GM13977 (cell line): Measurements from ENCODE around the gene GIMAP4.

Experiments
- DNase-seq: peaks from one replicate; pipeline ENCODE4 v3.0.0; 2012; ENCODE audit warnings: low spot score
- CTCF ChIP-seq: IDR thresholded peaks from 2 replicates; pipeline ENCODE4 v1.5.1; 2012; ENCODE audit warnings: mild to moderate bottlenecking, control low read depth; ENCODE audit not compliant: insufficient read depth; ENCODE audit errors: extremely low read depth, missing control alignments
- in situ Hi-C: fragments of 300-500 bp; cut with MboI; formaldehyde crosslinking; loops from one replicate; pipeline ENCODE4 v1.12.0; 2022; ENCODE audit warnings: low sequenced_read_pairs, low pct_unique_long_range_greater_than_20kb, mixed read lengths, inconsistent platforms; ENCODE audit not compliant: unreplicated experiment

GIMAP4 gene

GRCh38 chr7:150565239-150565638 lies 2.0 kb upstream of the GIMAP4 start:
- TF ChIP-seq CTCF, result no peak
- in situ Hi-C loops, result no loop called here
- DNase-seq, result no peak

GRCh38 chr7:150566123-150566522 lies 1.1 kb upstream of the GIMAP4 start:
- in situ Hi-C loops, result no loop called here
- DNase-seq, result no peak
- no peak for TF ChIP-seq CTCF

GRCh38 chr7:150566572-150566971 lies 618 bp upstream of the GIMAP4 start:
- in situ Hi-C loops, result no loop called here
- TF ChIP-seq CTCF, result no peak
- no peak for DNase-seq

GRCh38 chr7:150567871-150568301 lies 696 bp downstream of the GIMAP4 start:
- no peak for TF ChIP-seq CTCF
- in situ Hi-C loops, result no loop called here
- DNase-seq, result no peak

- DNase-seq, result no peak
- in situ Hi-C loops, result no loop called here
- no peak for TF ChIP-seq CTCF
Measured at GRCh38 chr7:150568714-150569113, 1.5 kb downstream of the GIMAP4 start.

- DNase-seq, result no peak
- TF ChIP-seq CTCF, result no peak
Measured at GRCh38 chr7:150569245-150569955, 2.2 kb downstream of the GIMAP4 start.

More at GRCh38 chr7:150569245-150569955, 2.2 kb downstream of the GIMAP4 start:
- in situ Hi-C loops, result no loop called here
